ENCODE results near the gene ATXN10. TPM values are rescaled to one million over a fixed set of nuclear protein-coding genes. Genes with fewer than 3 reads are reported as not detected.
A peak's percentile ranks its signal among the peaks of the same experiment; 100 is the strongest.

The ATXN10 gene
- total and polyA plus RNA-seq, 12 donors, result 11.8 to 169 (median 142) TPM

DNA sequence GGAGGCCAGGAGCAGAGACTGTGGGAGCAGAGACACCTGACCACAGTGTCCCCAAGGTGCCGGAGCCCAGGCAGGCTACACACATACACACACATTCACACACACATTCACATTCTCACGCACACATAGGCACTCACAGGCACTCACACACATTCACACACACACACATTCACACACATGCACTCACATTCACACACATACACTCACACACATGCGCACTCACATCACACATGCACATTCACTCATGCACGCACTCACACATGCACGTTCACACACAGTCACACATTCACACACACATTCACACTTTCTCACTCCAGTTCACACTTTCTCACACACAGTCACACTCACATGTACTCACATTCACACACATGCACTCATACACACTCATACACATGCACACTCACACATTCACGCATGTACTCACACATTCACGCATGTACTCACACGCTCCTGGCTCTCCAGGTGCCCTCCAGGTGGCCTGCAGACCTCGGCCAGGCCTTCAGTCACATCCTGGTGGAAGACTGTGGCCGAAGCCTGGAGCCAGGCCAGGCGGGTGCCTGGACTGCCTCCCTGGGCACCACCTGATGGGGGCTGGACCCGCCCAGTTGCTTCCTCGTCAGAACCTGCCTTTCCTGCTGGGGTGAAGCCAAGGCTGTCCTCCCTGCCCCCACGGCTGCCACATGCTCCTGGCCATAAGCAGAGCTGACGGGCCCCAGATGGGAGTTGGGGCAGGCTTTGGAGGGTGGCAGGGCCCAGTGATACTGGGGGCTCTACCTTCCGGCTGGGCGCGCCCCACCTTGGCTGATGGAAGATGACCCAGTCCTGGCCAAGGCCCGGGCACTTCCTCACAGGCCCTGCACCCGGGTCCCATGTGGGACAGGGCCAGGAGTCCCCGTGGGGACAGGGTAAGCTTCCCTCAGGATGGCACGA, 215.8 kb downstream of the ATXN10 start:
- TF ChIP-seq, protein P1, sequence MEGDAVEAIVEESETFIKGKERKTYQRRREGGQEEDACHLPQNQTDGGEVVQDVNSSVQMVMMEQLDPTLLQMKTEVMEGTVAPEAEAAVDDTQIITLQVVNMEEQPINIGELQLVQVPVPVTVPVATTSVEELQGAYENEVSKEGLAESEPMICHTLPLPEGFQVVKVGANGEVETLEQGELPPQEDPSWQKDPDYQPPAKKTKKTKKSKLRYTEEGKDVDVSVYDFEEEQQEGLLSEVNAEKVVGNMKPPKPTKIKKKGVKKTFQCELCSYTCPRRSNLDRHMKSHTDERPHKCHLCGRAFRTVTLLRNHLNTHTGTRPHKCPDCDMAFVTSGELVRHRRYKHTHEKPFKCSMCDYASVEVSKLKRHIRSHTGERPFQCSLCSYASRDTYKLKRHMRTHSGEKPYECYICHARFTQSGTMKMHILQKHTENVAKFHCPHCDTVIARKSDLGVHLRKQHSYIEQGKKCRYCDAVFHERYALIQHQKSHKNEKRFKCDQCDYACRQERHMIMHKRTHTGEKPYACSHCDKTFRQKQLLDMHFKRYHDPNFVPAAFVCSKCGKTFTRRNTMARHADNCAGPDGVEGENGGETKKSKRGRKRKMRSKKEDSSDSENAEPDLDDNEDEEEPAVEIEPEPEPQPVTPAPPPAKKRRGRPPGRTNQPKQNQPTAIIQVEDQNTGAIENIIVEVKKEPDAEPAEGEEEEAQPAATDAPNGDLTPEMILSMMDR (IDR thresholded peaks at IDR 0.05), result no peak
- H3K4me1 ChIP-seq, result peaks cover 0 to 28% (median 7%) of the 10 kb centered on the region in 9 donors
- 88 to 90% methylated on average over 22 of the region's 22 CpGs for WGBS, 2 donors
- no peak overlapping the region for H3K27ac ChIP-seq
- no peaks in the 10 kb centered on the region for H3K36me3 ChIP-seq
- DNase-seq (no peak), ATAC-seq (no peak)
- peaks cover 0 to 62% (median 48%) of the 10 kb centered on the region in 7 donors for H3K27me3 ChIP-seq
- no peaks in the 10 kb centered on the region for H3K9me3 ChIP-seq
- no peak overlapping the region for H3K4me3 ChIP-seq
- intact Hi-C loops (cut with DNase I), result no loop called here

DNA sequence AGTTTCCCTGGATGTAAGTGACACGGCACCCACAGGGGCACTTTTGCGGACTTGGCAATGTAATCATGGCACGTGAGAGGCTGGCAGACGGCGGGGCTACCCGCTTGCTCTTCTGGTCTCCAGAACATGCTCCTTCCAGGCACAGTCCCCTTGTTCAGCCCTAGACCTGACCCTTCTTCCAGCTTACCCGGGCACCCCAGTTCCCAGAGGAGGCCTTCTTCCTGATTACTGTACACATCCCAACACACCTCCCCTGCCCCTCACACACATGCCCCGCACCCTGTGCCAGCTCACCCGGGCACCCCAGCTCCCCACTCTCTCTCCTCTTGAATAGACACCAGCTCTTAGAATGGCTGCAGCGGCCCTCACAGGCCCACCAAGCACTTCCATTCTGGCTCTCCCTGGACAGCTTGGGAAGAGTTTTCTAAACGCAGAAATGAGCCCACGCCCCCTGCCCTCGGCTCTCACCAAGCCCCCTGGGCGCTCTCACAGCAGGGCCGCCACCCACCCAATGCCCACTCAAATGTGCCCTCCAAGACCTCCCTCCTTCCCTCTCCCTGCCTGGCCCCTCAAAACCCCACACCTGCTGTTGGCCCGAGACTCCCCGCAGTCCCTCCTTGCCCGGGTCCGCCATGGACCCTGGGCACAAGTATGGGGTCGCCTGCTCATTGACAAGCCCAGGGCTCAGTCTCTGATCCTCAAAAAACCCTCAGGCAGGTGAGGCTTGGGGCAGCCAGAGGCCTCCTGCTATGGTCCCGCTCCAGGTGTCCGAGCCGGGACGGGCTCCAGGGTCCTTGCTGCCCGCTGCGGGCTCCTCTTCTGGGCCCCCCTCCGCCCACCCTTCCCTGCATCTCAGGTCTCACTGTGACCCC, 216.8 kb downstream of the ATXN10 start:
- TF ChIP-seq, protein P1 (IDR thresholded peaks at IDR 0.05), result no peak
- ATAC-seq (no peak), DNase-seq (no peak)
- H3K4me1 ChIP-seq, result peaks cover 0 to 28% (median 7%) of the 10 kb centered on the region in 9 donors
- peaks cover 0 to 60% (median 50%) of the 10 kb centered on the region in 7 donors for H3K27me3 ChIP-seq
- 95% methylated on average over 27 of the region's 27 CpGs for WGBS, 2 donors
- no peaks in the 10 kb centered on the region for H3K9me3 ChIP-seq
- H3K4me3 ChIP-seq, result no peak overlapping the region
- H3K36me3 ChIP-seq, result no peaks in the 10 kb centered on the region
- no peak overlapping the region for H3K27ac ChIP-seq
- intact Hi-C loops (cut with DNase I), result no loop called here

DNA sequence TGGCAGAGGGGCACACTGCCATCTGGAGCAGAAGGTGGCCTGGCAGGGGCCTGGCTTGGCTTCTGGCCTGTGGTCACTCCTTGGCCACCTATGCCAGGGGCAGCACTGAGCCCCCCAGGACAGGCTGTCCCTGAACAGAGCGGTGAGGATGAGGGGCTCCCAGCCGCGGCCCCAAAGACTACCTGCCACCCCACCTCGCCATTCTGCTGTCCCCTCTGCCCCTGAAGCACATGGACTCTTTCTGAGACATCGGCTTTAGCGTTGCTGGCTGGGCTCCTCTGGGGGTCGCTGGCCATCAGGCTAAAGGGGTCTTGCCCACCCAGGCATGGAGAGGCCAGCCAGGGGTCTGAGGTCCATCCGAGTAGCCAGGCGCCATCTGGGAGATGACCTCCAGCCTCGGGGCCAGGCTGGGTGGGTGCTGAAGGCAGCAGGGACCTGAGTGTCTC, 217.5 kb downstream of the ATXN10 start:
- no peaks in the 10 kb centered on the region for H3K9me3 ChIP-seq
- 74 to 80% methylated on average over 10 of the region's 10 CpGs for WGBS, 2 donors
- no peak overlapping the region for H3K27ac ChIP-seq
- TF ChIP-seq, protein P1 (IDR thresholded peaks at IDR 0.05), result no peak
- H3K36me3 ChIP-seq, result no peaks in the 10 kb centered on the region
- ATAC-seq (no peak), DNase-seq (peak in 1 of 2 donors; percentile 8)
- H3K4me1 ChIP-seq, result peaks cover 0 to 27% (median 7%) of the 10 kb centered on the region in 9 donors
- no peak overlapping the region for H3K4me3 ChIP-seq
- intact Hi-C loops (cut with DNase I), result no loop called here
- H3K27me3 ChIP-seq, result peaks cover 0 to 58% (median 45%) of the 10 kb centered on the region in 7 donors
